HepG2 (cell line): ENCODE measurements around the gene TPI1. TPM values are rescaled to one million over a fixed set of nuclear protein-coding genes. Genes with fewer than 3 reads are reported as not detected.

ENCODE experiments used
- AHR ChIP-seq: IDR thresholded peaks from 2 replicates; pipeline ENCODE4 v1.6.1; 2018; ENCODE audit warnings: missing genetic modification reagents, missing compliant biosample characterization
- ARHGAP35 ChIP-seq: sonication (generic); formaldehyde crosslinking; IDR thresholded peaks from 2 replicates; pipeline ENCODE4 v1.9.0; 2022; ENCODE audit warnings: mild to moderate bottlenecking, inconsistent platforms, moderate library complexity, missing genetic modification reagents, borderline replicate concordance
- ATF7-NPFF ChIP-seq: sonication (generic); formaldehyde crosslinking; IDR thresholded peaks from 2 replicates; pipeline ENCODE4 v1.8.1; 2023; ENCODE audit warnings: mild to moderate bottlenecking, low read depth, missing genetic modification reagents, moderate library complexity
- CREB1 ChIP-seq, 2 experiments: fragments of 450-650 bp in 1 of 2; IDR thresholded peaks; 2 replicates each; pipeline ENCODE4 v1.6.1; 2016 to 2017; ENCODE audit warnings: control low read depth in 1 of 2, mild to moderate bottlenecking in 1 of 2, missing compliant biosample characterization in 1 of 2, missing genetic modification characterization in 1 of 2
- DNMT3B ChIP-seq: conservative IDR thresholded peaks from 2 replicates; pipeline ENCODE4 v1.6.1; 2016; ENCODE audit warnings: missing biosample characterization, control low read depth
- ESRRA ChIP-seq: sonication (generic); formaldehyde crosslinking; IDR thresholded peaks from 2 replicates; pipeline ENCODE4 v1.5.1; 2020; ENCODE audit warnings: mild to moderate bottlenecking, low read depth, missing genetic modification reagents
- KDM2A ChIP-seq: sonication (generic); formaldehyde crosslinking; IDR thresholded peaks from 2 replicates; pipeline ENCODE4 v1.4.0; 2020; ENCODE audit warnings: low read depth, missing genetic modification reagents, borderline replicate concordance
- RAD21 ChIP-seq: fragments of 450-650 bp; formaldehyde crosslinking; IDR thresholded peaks from 2 replicates; pipeline ENCODE4 v1.5.0; 2020; ENCODE audit warnings: mild to moderate bottlenecking
- SAFB2 ChIP-seq: sonication (generic); formaldehyde crosslinking; IDR thresholded peaks from 2 replicates; pipeline ENCODE4 v1.5.1; 2020; ENCODE audit warnings: missing genetic modification reagents, low read depth, mild to moderate bottlenecking, borderline replicate concordance
- SMARCC2 ChIP-seq: fragments of 450-650 bp; IDR thresholded peaks from 2 replicates; pipeline ENCODE4 v1.6.1; 2017; ENCODE audit warnings: antibody characterized with exemption, mild to moderate bottlenecking
- SUZ12 ChIP-seq: fragments of 150-350 bp; IDR thresholded peaks from 2 replicates; pipeline ENCODE4 v1.6.1; 2014; ENCODE audit warnings: low read depth, low read length
- TARDBP ChIP-seq: sonication (generic); formaldehyde crosslinking; IDR thresholded peaks from 2 replicates; pipeline ENCODE4 v1.8.0; 2022; ENCODE audit warnings: mild to moderate bottlenecking, missing genetic modification reagents
- U2AF1 ChIP-seq: fragments of 200-400 bp; formaldehyde crosslinking; optimal IDR thresholded peaks from 2 replicates; pipeline ENCODE3; 2017; ENCODE audit warnings: mild to moderate bottlenecking, low read depth, low read length
- ZBTB7A ChIP-seq: sonication (generic); formaldehyde crosslinking; IDR thresholded peaks from 2 replicates; pipeline ENCODE4 v1.8.0; 2022; ENCODE audit warnings: mild to moderate bottlenecking, missing genetic modification reagents
- ZNF10 ChIP-seq: sonication (generic); formaldehyde crosslinking; IDR thresholded peaks from 2 replicates; pipeline ENCODE4 v1.4.0; 2020; ENCODE audit warnings: mild to moderate bottlenecking, low read depth, missing genetic modification reagents, borderline replicate concordance
- ZNF17 ChIP-seq: sonication (generic); formaldehyde crosslinking; IDR thresholded peaks from 2 replicates; pipeline ENCODE4 v1.5.0; 2020; ENCODE audit warnings: mild to moderate bottlenecking, missing genetic modification reagents
- ZNF547 ChIP-seq: sonication (generic); formaldehyde crosslinking; IDR thresholded peaks from 2 replicates; pipeline ENCODE4 v1.5.1; 2020; ENCODE audit warnings: mild to moderate bottlenecking, missing genetic modification reagents
- ZNF687 ChIP-seq: sonication (generic); formaldehyde crosslinking; IDR thresholded peaks from 2 replicates; pipeline ENCODE4 v1.5.1; 2020; ENCODE audit warnings: mild to moderate bottlenecking, missing genetic modification reagents, moderate library complexity
- ZZZ3 ChIP-seq: sonication (generic); formaldehyde crosslinking; IDR thresholded peaks from 2 replicates; pipeline ENCODE4 v1.4.0; 2020; ENCODE audit warnings: missing genetic modification reagents, mild to moderate bottlenecking, borderline replicate concordance
- polyA plus RNA-seq, 8 experiments: library from polyadenylated mRNA; depleted of rRNA in 3 of 8; stranded (reverse) in 7 of 8; unstranded in 1 of 8; fragments of >200 nt; fragmentation: Illumina TruSeq in 4 of 8; extraction: Trizol in 4 of 8; gene quantifications; 2 replicates each; pipeline versions ENCODE4 v1.2.1 to v1.2.3, GENCODE V29; 2011 to 2016; ENCODE audit warnings: low read depth in 4 of 8, missing spikeins in 1 of 8, mixed read lengths in 1 of 8; ENCODE audit not compliant: insufficient read depth in 1 of 8
- total RNA-seq, 5 experiments: library from RNA; depleted of rRNA; stranded (reverse); fragments of >200 nt; fragmentation: Illumina TruSeq; extraction: Trizol; gene quantifications; 2 replicates each; pipeline ENCODE4 v1.2.3, GENCODE V29; 2016; ENCODE audit warnings: low read depth in 1 of 5
- TF ChIP-seq, protein P1 (sequence below): IDR thresholded peaks from 2 replicates; pipeline ENCODE4 v1.6.1; 2016; ENCODE audit warnings: control low read depth
- TF ChIP-seq, protein P2 (sequence below): sonication (generic); IDR thresholded peaks from 2 replicates; pipeline ENCODE4 v1.6.1; 2016; ENCODE audit warnings: low read depth, borderline replicate concordance
- TF ChIP-seq, protein P3 (sequence below): IDR thresholded peaks from 2 replicates; pipeline ENCODE4 v1.6.1; 2018; ENCODE audit warnings: missing genetic modification reagents

TPI1 gene
- total and polyA plus RNA-seq, 2 of the 13 experiments (the other 11 are each of a cell fraction or from before 2014, with no cell fraction given): 945 to 2,535 TPM

- TF ChIP-seq ESRRA (CRISPR knock-in tag) (peak; percentile 24; the same call in 1 of the 2 replicates), U2AF1 (no peak), AHR (CRISPR knock-in tag) (no peak), DNMT3B (no peak), ZZZ3 (0 out of 2 replicates have a peak, but pooled peaks have one; percentile 50), SAFB2 (no peak), ATF7-NPFF (CRISPR knock-in tag) (no peak), KDM2A (CRISPR knock-in tag) (peak; percentile 22; the same call in 1 of the 2 replicates), ZNF10 (CRISPR knock-in tag) (no peak), ZBTB7A (0 out of 2 replicates have a peak, but pooled peaks have one; percentile 25), ARHGAP35 (no peak), RAD21 (CRISPR knock-in tag) (peak; percentile 81), SMARCC2 (no peak), SUZ12 (no peak), ZNF547 (CRISPR knock-in tag) (peak; percentile 13; the same call in 1 of the 2 replicates), ZNF687 (CRISPR knock-in tag) (peak; percentile 48), CREB1 (IDR thresholded peaks at IDR 0.05) (no peak), CREB1 (CRISPR knock-in tag; IDR thresholded peaks at IDR 0.05) (no peak), TARDBP (no peak), ZNF17 (CRISPR knock-in tag) (no peak)
- TF ChIP-seq, protein P1, sequence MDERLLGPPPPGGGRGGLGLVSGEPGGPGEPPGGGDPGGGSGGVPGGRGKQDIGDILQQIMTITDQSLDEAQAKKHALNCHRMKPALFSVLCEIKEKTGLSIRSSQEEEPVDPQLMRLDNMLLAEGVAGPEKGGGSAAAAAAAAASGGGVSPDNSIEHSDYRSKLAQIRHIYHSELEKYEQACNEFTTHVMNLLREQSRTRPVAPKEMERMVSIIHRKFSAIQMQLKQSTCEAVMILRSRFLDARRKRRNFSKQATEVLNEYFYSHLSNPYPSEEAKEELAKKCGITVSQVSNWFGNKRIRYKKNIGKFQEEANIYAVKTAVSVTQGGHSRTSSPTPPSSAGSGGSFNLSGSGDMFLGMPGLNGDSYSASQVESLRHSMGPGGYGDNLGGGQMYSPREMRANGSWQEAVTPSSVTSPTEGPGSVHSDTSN (CRISPR knock-in tag): no peak
- TF ChIP-seq, protein P2, sequence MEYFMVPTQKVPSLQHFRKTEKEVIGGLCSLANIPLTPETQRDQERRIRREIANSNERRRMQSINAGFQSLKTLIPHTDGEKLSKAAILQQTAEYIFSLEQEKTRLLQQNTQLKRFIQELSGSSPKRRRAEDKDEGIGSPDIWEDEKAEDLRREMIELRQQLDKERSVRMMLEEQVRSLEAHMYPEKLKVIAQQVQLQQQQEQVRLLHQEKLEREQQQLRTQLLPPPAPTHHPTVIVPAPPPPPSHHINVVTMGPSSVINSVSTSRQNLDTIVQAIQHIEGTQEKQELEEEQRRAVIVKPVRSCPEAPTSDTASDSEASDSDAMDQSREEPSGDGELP: 0 out of 2 replicates have a peak, but pooled peaks have one; percentile 29
- TF ChIP-seq, protein P3, sequence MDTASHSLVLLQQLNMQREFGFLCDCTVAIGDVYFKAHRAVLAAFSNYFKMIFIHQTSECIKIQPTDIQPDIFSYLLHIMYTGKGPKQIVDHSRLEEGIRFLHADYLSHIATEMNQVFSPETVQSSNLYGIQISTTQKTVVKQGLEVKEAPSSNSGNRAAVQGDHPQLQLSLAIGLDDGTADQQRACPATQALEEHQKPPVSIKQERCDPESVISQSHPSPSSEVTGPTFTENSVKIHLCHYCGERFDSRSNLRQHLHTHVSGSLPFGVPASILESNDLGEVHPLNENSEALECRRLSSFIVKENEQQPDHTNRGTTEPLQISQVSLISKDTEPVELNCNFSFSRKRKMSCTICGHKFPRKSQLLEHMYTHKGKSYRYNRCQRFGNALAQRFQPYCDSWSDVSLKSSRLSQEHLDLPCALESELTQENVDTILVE: peak; percentile 45; the same call in 1 of the 2 replicates
These were observed 2.0 kb downstream of the TPI1 start (continued) for GRCh38 chr12:6869049-6870021.
